ENCODE measurements around the gene TBC1D1.

DNA sequence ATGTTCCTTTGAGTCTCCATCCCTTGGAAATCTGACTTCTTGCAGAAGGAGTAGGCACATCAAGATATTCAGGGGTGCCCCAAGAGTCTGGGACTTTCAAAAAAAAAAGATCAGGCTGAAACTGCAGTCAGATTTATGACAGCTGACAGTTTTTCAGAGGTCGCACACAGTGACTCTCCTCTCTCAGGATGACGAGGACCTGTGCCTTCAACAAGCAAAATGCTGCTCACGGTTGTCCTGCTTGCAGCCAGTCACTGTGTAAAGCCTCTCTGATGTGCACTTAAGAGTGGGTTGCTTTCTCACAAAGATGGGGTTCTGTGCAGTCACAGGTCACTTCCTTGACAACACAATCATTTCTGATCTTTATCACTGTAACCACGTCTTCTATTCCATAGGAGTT is 247.5 kb downstream of the TBC1D1 start:
- TF ChIP-seq, protein P1, sequence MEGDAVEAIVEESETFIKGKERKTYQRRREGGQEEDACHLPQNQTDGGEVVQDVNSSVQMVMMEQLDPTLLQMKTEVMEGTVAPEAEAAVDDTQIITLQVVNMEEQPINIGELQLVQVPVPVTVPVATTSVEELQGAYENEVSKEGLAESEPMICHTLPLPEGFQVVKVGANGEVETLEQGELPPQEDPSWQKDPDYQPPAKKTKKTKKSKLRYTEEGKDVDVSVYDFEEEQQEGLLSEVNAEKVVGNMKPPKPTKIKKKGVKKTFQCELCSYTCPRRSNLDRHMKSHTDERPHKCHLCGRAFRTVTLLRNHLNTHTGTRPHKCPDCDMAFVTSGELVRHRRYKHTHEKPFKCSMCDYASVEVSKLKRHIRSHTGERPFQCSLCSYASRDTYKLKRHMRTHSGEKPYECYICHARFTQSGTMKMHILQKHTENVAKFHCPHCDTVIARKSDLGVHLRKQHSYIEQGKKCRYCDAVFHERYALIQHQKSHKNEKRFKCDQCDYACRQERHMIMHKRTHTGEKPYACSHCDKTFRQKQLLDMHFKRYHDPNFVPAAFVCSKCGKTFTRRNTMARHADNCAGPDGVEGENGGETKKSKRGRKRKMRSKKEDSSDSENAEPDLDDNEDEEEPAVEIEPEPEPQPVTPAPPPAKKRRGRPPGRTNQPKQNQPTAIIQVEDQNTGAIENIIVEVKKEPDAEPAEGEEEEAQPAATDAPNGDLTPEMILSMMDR (IDR thresholded peaks at IDR 0.05; ENCODE audit: control extremely low read depth in 1 of 3, insufficient read depth in 1 of 3, low read depth in 1 of 3, low read length in 3 of 3): no peak
- TF ChIP-seq RAD21 (IDR thresholded peaks at IDR 0.05 in 1 of 2, conservative IDR thresholded peaks at IDR 0.05 in 1 of 2; ENCODE audit: low read depth in 2 of 2, low read length in 2 of 2) (no peak), EZH2 (IDR thresholded peaks at IDR 0.05; ENCODE audit: low read depth, low read length, severe bottlenecking) (no peak), YY1 (IDR thresholded peaks at IDR 0.05; ENCODE audit: low read depth, low read length) (no peak), JUND (IDR thresholded peaks at IDR 0.05; ENCODE audit: low read length) (no peak), SUZ12 (IDR thresholded peaks at IDR 0.05; ENCODE audit: low read length) (no peak), TCF12 (IDR thresholded peaks at IDR 0.05; ENCODE audit: low read depth, low read length) (no peak)
- TF ChIP-seq, protein P2, sequence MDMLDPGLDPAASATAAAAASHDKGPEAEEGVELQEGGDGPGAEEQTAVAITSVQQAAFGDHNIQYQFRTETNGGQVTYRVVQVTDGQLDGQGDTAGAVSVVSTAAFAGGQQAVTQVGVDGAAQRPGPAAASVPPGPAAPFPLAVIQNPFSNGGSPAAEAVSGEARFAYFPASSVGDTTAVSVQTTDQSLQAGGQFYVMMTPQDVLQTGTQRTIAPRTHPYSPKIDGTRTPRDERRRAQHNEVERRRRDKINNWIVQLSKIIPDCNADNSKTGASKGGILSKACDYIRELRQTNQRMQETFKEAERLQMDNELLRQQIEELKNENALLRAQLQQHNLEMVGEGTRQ (IDR thresholded peaks at IDR 0.05; ENCODE audit: low read length): no peak
